DOHH2 (cell line): ENCODE measurements around the gene STIL.
"Not testable (repeated sequence)": the region's sequence is repeated elsewhere in the genome, so short reads cannot be mapped to it uniquely, and the experiment has no call there.

Source experiments
- H3F3A ChIP-seq: fragments of 200-600 bp; sonication (generic), shearing (Covaris generic); 2 replicates; pipeline ENCODE4 v1.6.0; 2016; ENCODE audit warnings: antibody characterized with exemption, mild to moderate bottlenecking; ENCODE audit not compliant: control insufficient read depth, insufficient read depth
- H3K27ac ChIP-seq: fragments of 200-600 bp; sonication (generic); 2 replicates; pipeline ENCODE4 v1.5.1; 2014; ENCODE audit warnings: low read depth, mild to moderate bottlenecking, low read length, moderate library complexity
- H3K27me3 ChIP-seq: fragments of 200-600 bp; sonication (generic); 2 replicates; pipeline ENCODE4 v1.6.1; 2014; ENCODE audit warnings: mild to moderate bottlenecking, low read length, mixed read lengths; ENCODE audit not compliant: control insufficient read depth
- H3K36me3 ChIP-seq: fragments of 200-600 bp; sonication (generic); 2 replicates; pipeline ENCODE4 v1.6.1; 2014; ENCODE audit warnings: mild to moderate bottlenecking, low read length, moderate library complexity, mixed read lengths; ENCODE audit not compliant: control insufficient read depth
- H3K4me1 ChIP-seq: fragments of 200-600 bp; sonication (generic); 2 replicates; pipeline ENCODE4 v1.6.1; 2014; ENCODE audit warnings: mild to moderate bottlenecking, low read length, mixed read lengths; ENCODE audit not compliant: control insufficient read depth
- H3K4me2 ChIP-seq: fragments of 200-600 bp; sonication (generic); 2 replicates; pipeline ENCODE4 v1.6.0; 2014; ENCODE audit warnings: mild to moderate bottlenecking, low read length, moderate library complexity
- H3K4me3 ChIP-seq: fragments of 200-600 bp; sonication (generic); 2 replicates; pipeline ENCODE4 v1.5.1; 2014; ENCODE audit warnings: mild to moderate bottlenecking, low read length, mixed read lengths
- H3K79me2 ChIP-seq: fragments of 200-600 bp; sonication (generic); 2 replicates; pipeline ENCODE4 v1.6.1; 2014; ENCODE audit warnings: mild to moderate bottlenecking, low read length, mixed read lengths; ENCODE audit not compliant: control insufficient read depth
- H3K9me2 ChIP-seq: fragments of 200-600 bp; sonication (generic); replicated peaks from 2 replicates; pipeline ENCODE4 v1.6.1; 2014; ENCODE audit warnings: mild to moderate bottlenecking, low read length, mixed read lengths; ENCODE audit not compliant: control insufficient read depth
- H3K9me3 ChIP-seq: fragments of 200-600 bp; sonication (generic); 2 replicates; pipeline ENCODE4 v1.6.1; 2014; ENCODE audit warnings: antibody characterized with exemption, low read length, mixed read lengths; ENCODE audit not compliant: control insufficient read depth, insufficient read depth
- H4K20me1 ChIP-seq: fragments of 200-600 bp; sonication (generic); 2 replicates; pipeline ENCODE4 v1.6.0; 2014; ENCODE audit warnings: low read depth, mild to moderate bottlenecking, antibody characterized with exemption, low read length, moderate library complexity; ENCODE audit not compliant: control insufficient read depth, insufficient read depth
- EZH2phosphoT487 ChIP-seq: fragments of 200-600 bp; sonication (generic); IDR thresholded peaks from 2 replicates; pipeline ENCODE4 v1.6.1; 2017; ENCODE audit warnings: borderline replicate concordance, mild to moderate bottlenecking, antibody characterized with exemption, low read length, moderate library complexity, mixed read lengths
- TF ChIP-seq, protein P1 (sequence below): fragments of 200-600 bp; sonication (generic); IDR thresholded peaks from one replicate; pipeline ENCODE4 v1.5.1; 2014; ENCODE audit warnings: antibody characterized with exemption, mild to moderate bottlenecking, low read depth, low read length; ENCODE audit not compliant: poor library complexity, severe bottlenecking

The STIL gene

DNA sequence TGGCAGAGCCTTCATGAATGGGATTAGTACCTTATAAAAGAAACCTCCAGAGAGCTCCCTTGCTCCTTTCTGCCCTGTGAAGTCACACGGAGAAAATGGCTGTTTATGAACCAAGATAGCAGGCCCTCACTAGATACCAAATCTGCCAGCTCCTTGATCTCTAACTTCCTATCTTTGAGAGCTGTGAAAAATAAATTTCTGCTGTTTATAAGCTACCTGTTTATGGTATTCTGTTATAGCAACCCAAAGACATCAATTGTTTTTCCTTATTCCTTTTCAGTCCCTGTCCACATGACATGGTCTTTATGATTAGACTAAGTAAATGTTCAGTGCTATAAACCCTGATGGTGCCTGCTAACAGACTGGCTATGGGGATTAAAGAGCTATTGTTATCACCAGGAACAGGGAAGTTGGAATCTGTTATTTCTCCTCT lies 9.7 kb upstream of the STIL start:
- Histone ChIP-seq H3K27ac (no peak overlapping the region), H3K27me3 (no peaks in the 10 kb centered on the region)

DNA sequence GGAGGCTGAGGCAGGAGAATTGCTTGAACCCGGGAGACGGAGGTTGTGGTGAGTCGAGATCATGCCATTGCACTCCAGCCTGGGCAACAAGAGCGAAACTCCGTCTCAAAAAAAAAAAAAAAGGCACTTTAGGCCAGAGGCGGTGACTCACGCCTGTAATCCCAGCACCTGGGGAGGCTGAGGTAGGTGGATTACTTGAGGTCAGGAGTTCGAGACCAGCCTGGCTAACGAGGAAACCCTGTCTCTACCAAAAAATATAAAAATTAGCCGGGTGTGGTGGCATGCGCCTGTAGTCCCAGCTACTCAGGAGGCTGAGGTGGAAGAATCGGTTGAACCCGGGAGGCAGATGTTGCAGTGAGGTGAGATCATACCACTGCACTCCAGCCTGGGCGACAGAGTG lies 6.0 kb upstream of the STIL start:
- not testable (repeated sequence) for H3K4me2 ChIP-seq, H3K27me3 ChIP-seq, H3K79me2 ChIP-seq, H3F3A ChIP-seq, H3K9me2 ChIP-seq, H3K27ac ChIP-seq, H3K9me3 ChIP-seq, H3K4me3 ChIP-seq, H4K20me1 ChIP-seq, H3K36me3 ChIP-seq
- H3K4me1 ChIP-seq, result peaks cover 11% of the 10 kb centered on the region

More for the DNA sequence above, 9.7 kb upstream of the STIL start:
- Histone ChIP-seq H3K4me2 (no peak overlapping the region), H3K9me2 (no peaks in the 10 kb centered on the region), H3K4me1 (peaks cover 6% of the 10 kb centered on the region), H3K4me3 (no peak overlapping the region), H4K20me1 (no peaks in the 10 kb centered on the region), H3F3A (peaks cover 4% of the 10 kb centered on the region; the same call in 1 of the 2 replicates), H3K9me3 (no peaks in the 10 kb centered on the region), H3K79me2 (no peaks in the 10 kb centered on the region), H3K36me3 (no peaks in the 10 kb centered on the region)
- TF ChIP-seq, protein P1, sequence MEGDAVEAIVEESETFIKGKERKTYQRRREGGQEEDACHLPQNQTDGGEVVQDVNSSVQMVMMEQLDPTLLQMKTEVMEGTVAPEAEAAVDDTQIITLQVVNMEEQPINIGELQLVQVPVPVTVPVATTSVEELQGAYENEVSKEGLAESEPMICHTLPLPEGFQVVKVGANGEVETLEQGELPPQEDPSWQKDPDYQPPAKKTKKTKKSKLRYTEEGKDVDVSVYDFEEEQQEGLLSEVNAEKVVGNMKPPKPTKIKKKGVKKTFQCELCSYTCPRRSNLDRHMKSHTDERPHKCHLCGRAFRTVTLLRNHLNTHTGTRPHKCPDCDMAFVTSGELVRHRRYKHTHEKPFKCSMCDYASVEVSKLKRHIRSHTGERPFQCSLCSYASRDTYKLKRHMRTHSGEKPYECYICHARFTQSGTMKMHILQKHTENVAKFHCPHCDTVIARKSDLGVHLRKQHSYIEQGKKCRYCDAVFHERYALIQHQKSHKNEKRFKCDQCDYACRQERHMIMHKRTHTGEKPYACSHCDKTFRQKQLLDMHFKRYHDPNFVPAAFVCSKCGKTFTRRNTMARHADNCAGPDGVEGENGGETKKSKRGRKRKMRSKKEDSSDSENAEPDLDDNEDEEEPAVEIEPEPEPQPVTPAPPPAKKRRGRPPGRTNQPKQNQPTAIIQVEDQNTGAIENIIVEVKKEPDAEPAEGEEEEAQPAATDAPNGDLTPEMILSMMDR, result no peak
- no peak for TF ChIP-seq EZH2phosphoT487

GRCh38 chr1:47317841-47318240 lies 3.9 kb upstream of the STIL start:
- H4K20me1 ChIP-seq, result no peaks in the 10 kb centered on the region
- peaks cover 10% of the 10 kb centered on the region; the same call in 1 of the 2 replicates for H3F3A ChIP-seq
- H3K9me2 ChIP-seq, result no peaks in the 10 kb centered on the region
- no peak overlapping the region for H3K4me2 ChIP-seq
- H3K27ac ChIP-seq, result no peak overlapping the region
- H3K9me3 ChIP-seq, result no peaks in the 10 kb centered on the region
- peaks cover 7% of the 10 kb centered on the region for H3K36me3 ChIP-seq
- H3K27me3 ChIP-seq, result no peaks in the 10 kb centered on the region
- no peak overlapping the region for H3K4me3 ChIP-seq
- peaks cover 5% of the 10 kb centered on the region; the same call in 1 of the 2 replicates for H3K4me1 ChIP-seq
- TF ChIP-seq EZH2phosphoT487, result no peak
- TF ChIP-seq, protein P1, result no peak
- peaks cover 11% of the 10 kb centered on the region for H3K79me2 ChIP-seq

DNA sequence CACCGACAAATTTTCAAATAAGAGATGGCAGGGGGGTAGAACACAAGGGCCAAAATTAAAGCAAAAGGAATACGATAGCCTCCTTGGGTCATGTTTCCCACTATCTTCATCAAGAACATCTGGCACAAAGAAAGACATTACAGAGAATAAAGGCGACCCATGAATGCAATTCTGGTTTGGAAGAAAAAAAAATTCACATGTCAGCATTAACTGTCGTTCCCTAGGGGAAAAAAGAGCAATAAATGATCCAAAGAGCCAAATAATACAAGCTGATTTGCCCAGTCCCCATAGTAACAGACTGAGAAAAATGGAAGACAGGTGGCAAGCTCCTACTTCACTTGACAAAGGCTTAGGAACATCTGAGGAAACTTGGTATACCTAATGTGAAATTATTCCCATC lies 4.5 kb downstream of the STIL start:
- TF ChIP-seq, protein P1, result no peak
- no peak for TF ChIP-seq EZH2phosphoT487
- Histone ChIP-seq H3F3A (peaks cover 3% of the 10 kb centered on the region; the same call in 1 of the 2 replicates), H3K4me3 (no peak overlapping the region), H3K9me3 (no peaks in the 10 kb centered on the region), H4K20me1 (peaks cover 10% of the 10 kb centered on the region; the same call in 1 of the 2 replicates), H3K36me3 (peaks cover 71% of the 10 kb centered on the region), H3K4me1 (peaks cover 16% of the 10 kb centered on the region), H3K27me3 (no peaks in the 10 kb centered on the region), H3K79me2 (peaks cover 74% of the 10 kb centered on the region), H3K27ac (no peak overlapping the region), H3K9me2 (no peaks in the 10 kb centered on the region), H3K4me2 (no peak overlapping the region)
